GM12878 (cell line): ENCODE results near the gene RNF113B. TPM values are rescaled to one million over a fixed set of nuclear protein-coding genes. Genes with fewer than 3 reads are reported as not detected.

Source experiments
- CHD1 ChIP-seq: IDR thresholded peaks from 2 replicates; pipeline ENCODE4 v1.6.1; 2012; ENCODE audit warnings: low read depth, low read length, improper control_type of control experiment
- HDGF ChIP-seq: fragments of 450-650 bp; IDR thresholded peaks from 2 replicates; pipeline ENCODE4 v1.6.1; 2016; ENCODE audit warnings: antibody characterized with exemption
- POLR2A ChIP-seq: IDR thresholded peaks from 2 replicates; pipeline ENCODE4 v1.6.1; 2011; ENCODE audit warnings: low read depth, mild to moderate bottlenecking, low read length
- ZNF217 ChIP-seq: fragments of 450-650 bp; IDR thresholded peaks from 2 replicates; pipeline ENCODE4 v1.6.1; 2017; ENCODE audit warnings: antibody characterized with exemption, mild to moderate bottlenecking
- ZNF274 ChIP-seq: IDR thresholded peaks from one replicate; pipeline ENCODE4 v1.8.0; 2011; ENCODE audit not compliant: insufficient read length, insufficient read depth
- ZSCAN29 ChIP-seq: fragments of 450-650 bp; IDR thresholded peaks from 2 replicates; pipeline ENCODE4 v1.6.1; 2017; ENCODE audit warnings: mild to moderate bottlenecking, moderate library complexity
- polyA plus RNA-seq, 11 experiments: library from polyadenylated mRNA; depleted of rRNA in 4 of 11; unstranded in 6 of 11; stranded (reverse) in 5 of 11; fragments of >200 nt; fragmentation: Nextera tagmentation in 4 of 11; fragmentation: Illumina TruSeq in 1 of 11; extraction: Ambion mirVana in 4 of 11; extraction: Trizol in 1 of 11; gene quantifications; 1 replicate in 1 of 11; 2 replicates in 10 of 11; pipeline versions ENCODE4 v1.2.1 to v1.2.3, GENCODE V29; 2011 to 2016; ENCODE audit warnings: inconsistent platforms in 2 of 11, missing spikeins in 2 of 11, low read depth in 1 of 11
- total RNA-seq, 4 experiments: library from RNA; depleted of rRNA in 3 of 4; stranded (reverse); fragments of >200 nt in 3 of 4; fragmentation: Illumina TruSeq in 1 of 4; extraction: Trizol in 1 of 4; gene quantifications; 2 replicates each; pipeline versions ENCODE4 v1.2.1 to v1.2.3, GENCODE V29; 2013 to 2021
- TF ChIP-seq, protein P1 (sequence below): fragments of 450-650 bp; formaldehyde crosslinking; IDR thresholded peaks from 2 replicates; pipeline ENCODE4 v1.4.0; 2022; ENCODE audit warnings: mild to moderate bottlenecking, moderate library complexity
- TF ChIP-seq, protein P2 (sequence below): fragments of 150-350 bp; IDR thresholded peaks from 2 replicates; pipeline ENCODE4 v1.6.1; 2014; ENCODE audit warnings: mild to moderate bottlenecking, low read depth, low read length
- TF ChIP-seq, protein P3 (sequence below): IDR thresholded peaks from 2 replicates; pipeline ENCODE4 v1.6.1; 2011; ENCODE audit warnings: mild to moderate bottlenecking, low read depth, low read length, moderate library complexity; ENCODE audit not compliant: insufficient replicate concordance

The RNF113B gene
- total and polyA plus RNA-seq, 10 of the 15 experiments (the other 5 are each of a cell fraction or from before 2014, with no cell fraction given), result not detected

DNA sequence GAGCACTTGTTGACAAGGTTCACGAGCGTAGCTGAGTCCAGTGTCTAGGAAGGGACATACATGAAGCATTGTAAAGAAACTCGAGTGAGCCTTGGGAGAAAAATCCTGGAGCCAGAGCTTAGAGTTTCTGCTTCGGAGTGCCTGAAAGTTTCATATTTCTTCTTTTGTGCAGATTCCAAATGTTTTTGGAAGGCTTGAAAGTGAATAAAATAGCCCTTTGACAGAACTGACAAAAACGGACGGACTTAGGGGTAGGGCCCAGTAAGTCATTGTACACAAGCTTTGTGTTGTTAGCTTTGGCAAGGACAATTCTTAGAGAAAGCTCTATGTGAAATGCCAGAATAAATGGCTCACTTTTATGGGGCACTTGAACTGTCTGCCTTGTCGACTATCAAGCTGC lies 2.8 kb downstream of the RNF113B start (continued):
- TF ChIP-seq, protein P1, sequence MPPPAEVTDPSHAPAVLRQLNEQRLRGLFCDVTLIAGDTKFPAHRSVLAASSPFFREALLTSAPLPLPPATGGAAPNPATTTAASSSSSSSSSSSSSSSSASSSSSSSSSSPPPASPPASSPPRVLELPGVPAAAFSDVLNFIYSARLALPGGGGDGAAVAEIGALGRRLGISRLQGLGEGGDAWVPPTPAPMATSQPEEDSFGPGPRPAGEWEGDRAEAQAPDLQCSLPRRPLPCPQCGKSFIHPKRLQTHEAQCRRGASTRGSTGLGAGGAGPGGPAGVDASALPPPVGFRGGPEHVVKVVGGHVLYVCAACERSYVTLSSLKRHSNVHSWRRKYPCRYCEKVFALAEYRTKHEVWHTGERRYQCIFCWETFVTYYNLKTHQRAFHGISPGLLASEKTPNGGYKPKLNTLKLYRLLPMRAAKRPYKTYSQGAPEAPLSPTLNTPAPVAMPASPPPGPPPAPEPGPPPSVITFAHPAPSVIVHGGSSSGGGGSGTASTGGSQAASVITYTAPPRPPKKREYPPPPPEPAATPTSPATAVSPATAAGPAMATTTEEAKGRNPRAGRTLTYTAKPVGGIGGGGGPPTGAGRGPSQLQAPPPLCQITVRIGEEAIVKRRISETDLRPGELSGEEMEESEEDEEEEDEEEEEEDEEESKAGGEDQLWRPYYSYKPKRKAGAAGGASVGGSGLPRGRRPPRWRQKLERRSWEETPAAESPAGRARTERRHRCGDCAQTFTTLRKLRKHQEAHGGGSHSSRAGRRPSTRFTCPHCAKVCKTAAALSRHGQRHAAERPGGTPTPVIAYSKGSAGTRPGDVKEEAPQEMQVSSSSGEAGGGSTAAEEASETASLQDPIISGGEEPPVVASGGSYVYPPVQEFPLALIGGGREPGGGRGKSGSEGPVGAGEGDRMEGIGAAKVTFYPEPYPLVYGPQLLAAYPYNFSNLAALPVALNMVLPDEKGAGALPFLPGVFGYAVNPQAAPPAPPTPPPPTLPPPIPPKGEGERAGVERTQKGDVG (CRISPR knock-in tag), result no peak
- TF ChIP-seq ZNF274 (no peak), ZSCAN29 (no peak), CHD1 (no peak), POLR2A (no peak), ZNF217 (no peak), HDGF (no peak)
- TF ChIP-seq, protein P2, sequence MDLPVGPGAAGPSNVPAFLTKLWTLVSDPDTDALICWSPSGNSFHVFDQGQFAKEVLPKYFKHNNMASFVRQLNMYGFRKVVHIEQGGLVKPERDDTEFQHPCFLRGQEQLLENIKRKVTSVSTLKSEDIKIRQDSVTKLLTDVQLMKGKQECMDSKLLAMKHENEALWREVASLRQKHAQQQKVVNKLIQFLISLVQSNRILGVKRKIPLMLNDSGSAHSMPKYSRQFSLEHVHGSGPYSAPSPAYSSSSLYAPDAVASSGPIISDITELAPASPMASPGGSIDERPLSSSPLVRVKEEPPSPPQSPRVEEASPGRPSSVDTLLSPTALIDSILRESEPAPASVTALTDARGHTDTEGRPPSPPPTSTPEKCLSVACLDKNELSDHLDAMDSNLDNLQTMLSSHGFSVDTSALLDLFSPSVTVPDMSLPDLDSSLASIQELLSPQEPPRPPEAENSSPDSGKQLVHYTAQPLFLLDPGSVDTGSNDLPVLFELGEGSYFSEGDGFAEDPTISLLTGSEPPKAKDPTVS, result no peak
- TF ChIP-seq, protein P3, sequence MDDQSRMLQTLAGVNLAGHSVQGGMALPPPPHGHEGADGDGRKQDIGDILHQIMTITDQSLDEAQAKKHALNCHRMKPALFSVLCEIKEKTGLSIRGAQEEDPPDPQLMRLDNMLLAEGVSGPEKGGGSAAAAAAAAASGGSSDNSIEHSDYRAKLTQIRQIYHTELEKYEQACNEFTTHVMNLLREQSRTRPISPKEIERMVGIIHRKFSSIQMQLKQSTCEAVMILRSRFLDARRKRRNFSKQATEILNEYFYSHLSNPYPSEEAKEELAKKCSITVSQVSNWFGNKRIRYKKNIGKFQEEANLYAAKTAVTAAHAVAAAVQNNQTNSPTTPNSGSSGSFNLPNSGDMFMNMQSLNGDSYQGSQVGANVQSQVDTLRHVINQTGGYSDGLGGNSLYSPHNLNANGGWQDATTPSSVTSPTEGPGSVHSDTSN, result no peak
